Activated T-helper 1 cell treated with Interleukin-2 at 50 U/mL for 16 hours (primary cell): ENCODE results near the gene KSR2.

Experiments used
- DNase-seq: peaks from one replicate; pipeline ENCODE4 v3.0.0-alpha.2; 2020; ENCODE audit warnings: low read depth

KSR2 gene

DNA sequence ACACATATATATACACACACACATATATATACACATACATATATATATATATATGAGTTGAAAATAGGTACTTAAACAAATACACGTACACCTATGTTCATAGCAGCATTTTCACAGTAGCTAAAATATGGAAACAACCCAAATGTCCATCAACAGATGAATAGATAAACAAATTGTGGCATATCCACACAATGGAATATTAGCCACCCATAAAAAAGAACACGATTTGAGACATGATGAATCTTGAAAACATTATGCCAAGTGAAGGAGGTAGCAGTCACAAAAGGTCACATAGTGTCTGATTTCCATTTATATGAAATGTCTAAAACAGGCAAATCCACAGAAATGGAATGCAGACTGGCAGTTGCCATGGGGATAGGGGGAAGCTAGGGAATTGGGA is 276.3 kb downstream of the KSR2 start:
- DNase-seq, result no peak

DNA sequence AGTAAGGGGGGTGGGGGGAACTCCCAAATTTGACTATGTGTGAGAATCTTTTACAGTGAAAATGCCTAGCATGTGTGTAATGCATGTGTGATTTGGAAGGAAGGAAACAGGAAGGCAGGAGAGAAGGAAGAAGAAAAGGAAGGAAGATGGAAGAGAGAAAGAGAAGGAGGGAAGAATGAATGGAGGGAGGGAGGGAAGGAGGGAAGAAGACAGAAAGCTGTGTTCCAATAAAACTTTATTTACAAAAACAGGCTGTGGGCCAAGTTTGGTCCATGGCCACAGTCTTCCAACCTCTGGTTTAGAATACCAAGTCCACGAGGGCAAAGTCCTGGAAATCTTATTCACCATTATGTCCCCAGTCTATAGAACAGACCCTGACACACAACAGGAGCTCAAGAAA is 278.9 kb downstream of the KSR2 start:
- DNase-seq, result no peak

DNA sequence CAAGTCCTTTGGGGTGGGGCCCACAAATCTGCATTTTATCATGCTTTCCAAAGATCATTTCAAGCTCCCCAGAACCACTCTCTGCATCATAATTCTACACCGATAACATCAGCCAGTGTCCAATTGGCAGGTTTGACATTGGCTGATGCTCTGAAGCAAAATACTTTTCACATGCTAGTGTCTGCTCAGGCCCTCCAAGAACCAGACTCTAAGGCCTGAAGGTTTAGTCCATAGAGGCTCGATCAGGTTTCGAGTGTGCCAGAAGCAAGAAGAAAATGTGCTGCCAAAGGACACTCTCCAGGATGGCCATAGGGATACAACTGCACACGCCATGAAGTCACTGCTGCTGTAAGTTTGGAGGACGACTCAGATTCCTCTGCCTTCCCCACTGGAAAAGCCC is 280.3 kb downstream of the KSR2 start:
- no peak for DNase-seq

DNA sequence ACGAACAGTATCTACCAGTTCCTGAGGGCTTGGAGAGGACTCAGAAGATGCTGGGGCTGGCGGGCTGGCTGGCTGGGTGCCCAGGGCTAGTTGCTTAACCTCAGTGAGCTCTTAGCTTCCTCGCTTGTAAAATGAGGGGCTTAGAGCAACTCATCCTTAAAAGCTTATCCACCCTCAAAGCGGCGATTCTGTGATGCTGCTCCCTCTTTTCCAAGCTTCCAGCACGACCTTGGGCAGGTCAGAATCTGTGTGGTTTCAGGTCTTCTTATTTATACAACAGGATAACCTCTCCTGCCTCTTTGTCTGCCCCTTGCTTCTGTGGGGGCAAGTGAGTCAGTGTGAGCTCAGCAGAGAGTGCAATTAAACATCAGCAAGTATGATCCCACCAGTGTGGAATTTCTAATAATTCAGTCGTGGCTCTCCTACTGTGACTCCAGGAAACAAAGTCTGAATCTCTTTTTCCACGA is 281.8 kb downstream of the KSR2 start:
- no peak for DNase-seq

DNA sequence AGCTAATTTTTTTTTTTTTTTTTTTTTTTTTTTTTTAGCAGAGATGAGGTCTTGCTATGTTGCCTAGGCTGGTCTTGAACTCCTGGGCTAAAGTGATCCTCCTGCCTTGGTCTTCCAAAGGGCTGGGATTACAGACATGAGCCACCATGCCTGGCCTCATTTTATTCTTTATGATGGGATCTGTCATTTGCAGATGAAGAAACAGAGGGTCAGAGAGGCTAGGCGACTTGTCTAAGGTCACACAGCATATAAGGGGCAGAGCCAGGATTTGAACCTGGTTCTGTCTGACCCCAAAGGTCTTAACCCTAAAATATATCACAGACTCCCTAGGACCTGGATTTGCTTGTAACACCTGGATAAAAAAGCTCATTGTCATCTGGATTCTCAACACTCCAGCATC is 282.6 kb downstream of the KSR2 start:
- no peak for DNase-seq

DNA sequence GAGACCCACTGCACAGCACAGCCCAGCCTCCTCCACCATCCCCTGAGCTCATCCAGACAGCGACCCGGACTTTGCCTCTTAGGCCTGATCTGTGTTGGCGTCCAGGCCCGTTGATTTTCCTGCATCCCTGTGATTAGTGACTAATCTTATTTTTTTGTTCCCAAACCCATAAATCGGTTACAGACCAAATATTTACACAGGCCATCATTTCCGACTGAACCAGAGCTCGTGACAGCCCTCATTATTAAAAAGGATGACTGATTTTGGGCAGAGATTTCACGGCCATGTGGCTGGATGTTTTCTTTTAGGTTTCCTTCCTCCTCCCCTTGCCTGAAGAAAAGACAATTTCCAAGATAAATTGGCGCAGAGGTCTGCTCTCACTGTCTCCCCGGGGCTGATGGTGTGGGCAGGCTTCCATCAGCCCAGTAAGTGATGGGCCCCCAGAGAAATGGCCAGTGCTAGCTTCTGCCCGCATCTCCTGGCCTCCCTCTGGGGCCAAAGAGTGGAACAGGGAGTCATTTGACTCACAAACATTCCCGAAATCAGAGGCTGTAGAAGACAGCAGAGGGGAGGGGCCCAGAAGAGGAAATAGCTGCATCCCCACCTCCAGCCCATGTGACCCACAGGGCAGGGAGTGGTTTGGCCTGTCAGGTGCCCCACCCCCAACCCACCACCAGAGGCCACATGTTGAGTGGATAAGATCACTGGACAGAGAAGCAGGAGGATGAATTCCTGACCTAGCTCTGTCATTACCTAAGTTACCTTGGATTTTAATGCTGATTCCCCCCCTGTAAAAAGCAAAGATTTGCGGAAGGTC is 283.5 kb downstream of the KSR2 start:
- DNase-seq, result no peak

DNA sequence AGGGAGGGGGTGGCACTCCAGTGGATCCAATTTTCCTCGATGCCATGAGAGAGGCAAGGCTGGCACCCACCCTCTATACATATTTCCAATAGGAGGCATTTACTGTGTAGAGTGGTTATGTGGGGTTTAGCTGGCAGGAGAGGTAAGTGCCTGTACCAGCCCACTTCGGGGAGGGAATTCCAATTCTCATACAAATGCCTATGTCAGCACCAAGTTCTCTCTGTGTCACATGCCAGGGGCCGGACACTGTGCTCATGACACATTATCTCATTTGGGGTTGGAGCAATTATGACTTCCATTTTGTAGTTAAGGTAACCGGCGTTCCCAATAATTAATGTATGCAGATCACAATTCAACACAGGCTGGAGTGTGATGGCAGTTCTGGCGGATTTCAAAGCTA is 284.3 kb downstream of the KSR2 start:
- no peak for DNase-seq

DNA sequence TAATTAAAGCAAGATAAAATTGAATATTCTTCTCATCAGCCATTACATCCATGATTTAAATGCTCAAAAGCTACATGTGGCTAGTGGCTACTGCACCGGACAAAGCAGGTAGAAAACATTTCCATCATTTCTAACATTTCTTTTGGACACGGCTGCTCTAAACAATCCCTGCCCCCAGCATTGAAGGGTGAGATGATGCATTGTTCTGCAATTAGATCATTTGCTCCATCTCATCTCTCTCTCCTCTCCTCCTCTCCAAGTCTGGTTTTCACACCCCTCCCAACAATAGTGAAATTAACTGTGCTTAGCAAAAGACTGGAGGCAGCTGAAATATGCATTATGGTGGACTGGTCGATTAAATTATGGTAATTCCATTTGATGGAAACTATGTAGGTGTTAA is 288.5 kb downstream of the KSR2 start:
- no peak for DNase-seq

DNA sequence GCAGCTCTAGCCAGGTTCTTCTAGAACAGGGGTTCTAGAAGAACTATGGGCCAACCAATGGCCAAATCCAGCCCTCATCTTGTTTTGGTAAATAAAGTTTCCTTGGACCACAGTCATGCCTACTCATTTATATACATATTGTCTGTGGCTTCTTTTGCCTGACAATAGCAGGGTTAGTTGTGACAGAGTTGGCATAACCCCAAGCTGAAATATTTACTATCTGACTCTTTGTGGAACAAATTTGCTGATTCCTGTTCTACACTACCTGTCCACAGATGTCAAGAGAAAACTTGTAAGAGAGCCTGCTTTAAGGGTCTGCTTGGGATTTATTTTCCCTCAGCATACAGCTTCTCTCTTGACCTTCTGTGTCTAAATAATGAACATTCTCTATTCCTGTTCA is 289.0 kb downstream of the KSR2 start:
- no peak for DNase-seq

DNA sequence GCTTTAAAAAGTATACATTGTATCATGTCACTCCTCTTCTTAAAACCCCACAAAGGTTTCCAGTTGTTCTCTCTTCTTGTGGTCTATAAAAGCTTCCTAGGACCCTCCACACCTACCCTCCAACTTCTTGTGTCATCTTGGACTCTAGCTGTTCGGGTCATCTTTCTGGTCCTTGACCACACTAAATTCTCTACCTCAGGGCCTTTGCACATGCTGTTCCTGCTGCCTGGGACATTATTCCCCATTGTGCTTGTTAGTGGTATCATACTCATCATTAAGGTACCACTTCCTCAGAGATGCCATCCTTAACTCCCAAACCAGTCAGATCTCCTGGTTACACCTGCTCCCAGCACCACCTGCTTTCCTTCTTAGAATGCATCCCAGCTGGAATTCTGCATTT is 294.0 kb downstream of the KSR2 start:
- DNase-seq, result no peak

DNA sequence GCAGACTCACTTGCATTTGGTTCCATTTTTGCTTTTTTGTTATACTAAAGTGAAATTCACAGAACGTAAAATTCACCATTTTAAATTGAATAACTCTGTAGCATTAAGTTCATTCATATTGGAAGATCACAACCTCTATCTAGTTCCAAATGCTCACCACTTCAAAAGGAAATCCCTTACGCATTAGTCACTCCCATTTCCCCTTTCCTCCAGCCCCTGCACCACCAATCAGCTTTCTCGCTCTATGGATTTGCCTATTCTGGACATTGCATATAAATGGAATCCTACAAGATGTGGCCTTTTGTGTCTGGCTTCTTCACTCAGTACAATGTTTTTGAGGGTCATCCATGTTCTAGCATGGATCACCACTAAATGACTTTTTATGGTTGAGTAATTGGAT is 294.5 kb downstream of the KSR2 start:
- DNase-seq, result no peak

DNA sequence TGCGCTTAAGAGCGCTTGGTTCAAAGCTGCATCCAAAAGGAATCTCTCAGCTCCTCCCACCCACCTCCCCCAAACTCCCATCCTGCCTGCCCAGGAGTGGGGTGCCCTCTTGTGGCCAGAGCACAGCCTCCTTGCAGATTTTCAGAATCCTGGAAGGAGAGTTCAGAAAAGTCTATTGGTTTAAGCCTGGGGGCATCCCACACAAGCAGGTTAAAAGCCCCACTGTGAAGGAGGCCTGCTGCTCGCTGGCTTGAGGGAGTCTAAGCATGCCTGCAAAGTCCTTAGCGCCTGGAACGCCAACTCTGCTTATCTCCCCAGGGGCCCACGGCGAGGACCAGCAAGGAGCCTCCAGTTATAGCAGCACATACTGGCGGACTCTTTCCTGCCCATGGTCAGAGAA is 297.1 kb downstream of the KSR2 start:
- no peak for DNase-seq

DNA sequence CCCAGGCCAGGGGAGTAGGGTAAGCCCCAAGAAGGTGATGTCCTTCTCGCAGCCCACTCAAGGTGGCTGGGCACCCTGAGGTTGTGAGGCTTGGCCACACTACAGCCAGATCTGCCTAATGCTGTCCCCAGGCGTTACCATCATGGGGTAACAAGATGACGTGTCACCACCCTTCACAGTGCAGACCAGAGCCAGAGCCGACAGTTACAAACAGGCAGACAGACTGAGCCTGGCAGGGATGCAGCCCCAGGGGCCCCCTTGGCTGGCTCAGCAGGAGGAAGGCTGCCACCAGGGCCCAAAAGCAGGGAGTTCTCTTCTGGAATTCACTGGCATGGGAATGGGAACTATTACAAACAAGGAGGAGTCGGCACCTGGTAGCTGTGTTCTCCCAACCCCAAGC is 304.6 kb downstream of the KSR2 start:
- no peak for DNase-seq

DNA sequence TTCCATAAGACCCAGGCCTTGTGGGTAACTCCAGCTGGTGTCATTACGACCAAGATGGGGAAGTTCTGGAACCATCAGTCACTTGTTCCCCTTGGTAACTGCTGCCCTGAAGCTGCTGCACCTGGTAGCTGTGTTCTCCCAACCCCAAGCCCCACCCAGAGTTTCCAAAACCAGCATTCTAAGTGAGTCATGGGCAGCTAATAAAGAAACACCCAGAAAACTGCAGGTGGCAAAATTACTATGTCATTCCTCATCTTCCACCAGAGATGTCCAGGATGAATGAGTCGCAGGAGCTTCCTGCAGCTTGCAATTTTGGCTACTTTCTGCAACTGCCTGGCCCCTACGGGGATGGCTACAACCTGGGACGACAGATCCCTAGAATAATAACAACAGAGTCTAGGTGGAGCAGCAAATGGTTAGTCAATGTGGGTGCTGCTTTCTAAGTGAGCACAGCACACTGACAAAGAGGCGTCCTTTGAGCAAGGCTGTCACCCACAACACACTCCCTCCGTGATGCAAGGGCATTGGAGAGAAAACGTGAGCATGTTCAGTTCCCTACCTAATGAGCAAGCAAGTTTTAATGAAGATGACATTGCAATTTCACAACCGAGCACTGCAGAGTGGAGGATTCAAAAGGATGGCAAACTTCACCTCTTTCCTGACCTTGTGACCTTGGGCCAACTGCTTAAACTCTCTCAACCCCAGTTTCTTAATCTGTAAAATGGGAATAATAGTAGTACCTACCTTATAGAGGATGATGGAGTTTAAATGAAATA is 306.0 kb downstream of the KSR2 start:
- no peak for DNase-seq

DNA sequence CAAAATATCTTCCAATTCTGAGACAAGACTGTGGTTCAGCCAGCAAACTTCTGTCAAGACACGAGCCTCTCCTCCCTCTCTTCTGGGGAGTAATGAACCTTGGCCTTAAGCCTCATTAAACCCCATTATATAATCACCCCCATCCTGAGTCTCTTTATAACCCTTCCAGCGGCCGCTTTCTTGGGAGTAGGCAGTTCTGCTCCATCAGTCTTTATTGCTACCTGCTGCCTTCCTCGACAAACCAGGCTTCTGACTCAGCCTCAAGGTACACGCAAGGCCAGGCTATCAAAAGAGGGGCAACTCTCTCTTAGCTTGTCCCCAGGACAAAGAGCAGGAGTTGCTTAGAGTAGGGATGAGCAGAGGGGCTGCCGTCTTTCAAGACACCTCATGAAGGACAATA is 306.6 kb downstream of the KSR2 start:
- no peak for DNase-seq

DNA sequence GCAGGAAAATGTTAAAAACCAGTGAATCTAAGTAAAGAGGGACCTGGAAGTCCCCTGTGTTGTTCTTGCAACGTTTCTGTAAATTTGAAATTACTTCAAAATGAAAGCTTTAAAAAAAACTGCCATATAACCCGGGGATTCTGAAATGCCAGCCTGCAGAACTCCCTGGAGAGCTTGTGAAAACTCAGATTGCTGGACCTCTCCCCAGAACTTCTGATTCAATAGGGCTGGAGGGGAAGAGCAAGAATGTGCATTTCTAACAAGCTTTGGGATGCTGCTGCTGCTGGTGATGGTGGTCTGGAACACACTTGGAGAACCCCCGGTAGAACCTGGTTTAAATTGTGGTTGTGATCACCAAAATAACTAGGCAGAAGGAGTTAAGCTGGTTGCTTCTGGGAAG is 307.3 kb downstream of the KSR2 start:
- DNase-seq, result no peak

DNA sequence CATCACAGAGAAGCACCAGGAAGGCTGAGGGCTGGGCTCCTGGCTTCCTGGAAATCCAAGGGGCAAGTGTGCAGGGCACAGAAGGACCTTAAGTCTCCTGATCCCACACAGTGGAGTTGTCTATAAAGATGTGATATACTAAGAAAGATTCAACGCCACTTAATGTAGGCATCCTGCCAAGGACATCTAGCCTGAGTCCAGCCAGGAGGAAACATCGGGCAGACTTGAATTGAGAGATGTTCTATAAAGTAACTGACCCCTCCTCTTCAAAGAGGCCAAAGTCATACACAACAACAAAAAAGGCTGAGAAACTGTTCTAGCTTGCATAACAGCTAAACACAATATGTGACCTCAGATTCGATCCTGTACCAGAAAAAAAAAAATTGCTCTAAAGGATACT is 307.9 kb downstream of the KSR2 start:
- no peak for DNase-seq

DNA sequence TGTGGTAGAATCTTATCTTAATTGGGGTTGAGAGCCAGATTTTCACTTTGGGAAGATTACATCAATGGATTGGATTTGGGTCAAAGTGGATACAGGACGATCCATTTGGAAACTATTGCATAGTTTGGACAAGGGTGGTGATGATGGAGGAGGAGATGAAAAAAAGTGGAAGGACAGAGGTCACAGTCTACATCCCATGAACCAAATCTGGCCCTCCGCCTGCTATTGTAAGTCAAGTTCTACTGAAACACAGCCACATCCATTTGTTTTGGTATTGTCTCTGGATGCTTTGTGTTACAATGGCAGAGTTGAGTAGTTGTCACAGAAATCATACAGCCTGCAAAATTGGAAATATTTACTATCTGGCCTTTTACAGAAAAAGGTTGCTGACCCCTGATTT is 310.6 kb downstream of the KSR2 start:
- DNase-seq, result no peak

DNA sequence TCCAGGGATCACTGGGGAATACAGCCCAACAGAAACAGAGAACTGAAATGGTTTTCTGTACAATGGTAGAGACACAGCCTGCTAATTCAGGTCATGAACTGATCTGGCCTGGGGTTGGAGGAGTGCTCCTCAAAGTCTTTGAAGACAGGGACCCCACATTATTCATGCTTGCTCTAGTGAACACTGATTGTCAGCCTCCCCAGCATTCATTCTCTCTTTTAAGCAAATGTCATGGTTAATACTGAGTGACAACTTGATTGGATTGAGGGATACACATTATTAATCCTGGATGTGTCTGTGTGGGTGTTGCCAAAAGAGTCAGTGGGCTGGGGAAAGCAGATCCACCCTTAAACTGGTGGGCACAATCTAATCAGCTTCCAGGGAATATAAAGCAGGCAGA is 319.0 kb downstream of the KSR2 start:
- DNase-seq, result no peak

DNA sequence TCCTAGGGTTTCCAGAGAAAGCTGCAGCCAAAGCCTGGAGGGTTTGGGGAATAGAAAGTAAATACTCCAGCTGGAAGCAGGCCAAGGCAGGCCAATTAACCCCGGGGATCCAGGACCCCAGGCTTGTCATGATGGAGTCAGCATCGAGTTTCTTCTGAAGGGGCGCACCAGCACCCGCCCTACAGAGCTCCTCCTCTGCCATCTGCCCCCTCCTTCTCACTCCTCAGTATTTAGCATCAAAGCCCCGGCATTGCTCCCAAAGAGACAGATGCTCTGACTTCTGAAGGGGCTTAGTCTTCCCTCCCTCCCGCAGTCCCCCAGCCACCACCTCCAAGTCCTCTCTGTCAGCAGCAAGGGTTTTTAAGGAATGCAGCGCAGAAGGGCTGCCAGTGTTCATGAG is 322.3 kb downstream of the KSR2 start:
- no peak for DNase-seq

DNA sequence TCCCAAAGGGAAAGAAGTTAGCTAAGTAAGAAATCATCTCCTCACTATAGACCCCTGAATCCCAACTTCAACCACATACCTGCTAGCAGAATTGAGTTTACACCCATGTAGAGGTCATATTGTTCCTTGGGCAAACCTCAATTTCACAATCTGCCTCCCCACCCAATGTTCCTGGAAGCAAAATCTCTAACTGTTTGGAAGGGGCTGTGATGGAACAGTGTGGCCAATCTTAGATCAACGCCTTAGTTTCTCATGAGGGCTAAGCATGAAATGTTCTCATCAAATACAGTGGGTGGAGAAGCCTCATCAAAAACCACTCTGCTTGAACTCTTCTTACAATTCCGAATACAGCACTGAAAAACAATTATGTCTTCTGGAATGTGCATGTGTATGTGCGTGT is 323.3 kb downstream of the KSR2 start:
- DNase-seq, result no peak

DNA sequence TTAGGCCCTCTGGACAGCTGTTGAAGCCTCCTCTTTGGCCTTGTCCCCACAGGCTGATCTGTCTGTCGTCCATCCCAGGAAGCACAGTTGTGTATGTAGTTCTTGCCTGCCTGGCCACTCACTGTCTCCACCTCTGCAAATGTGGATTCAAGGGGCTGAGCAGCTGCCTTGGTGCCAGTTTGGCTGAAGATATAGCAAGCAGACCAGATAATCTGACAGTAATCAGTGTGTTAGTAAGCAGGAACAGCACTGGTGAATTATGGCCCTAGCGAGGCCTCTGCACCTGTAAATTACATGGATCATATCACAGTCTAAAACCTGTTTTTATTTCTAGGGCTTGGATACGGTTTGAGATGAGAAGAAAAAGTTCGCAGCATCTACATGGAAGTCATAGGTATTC is 324.8 kb downstream of the KSR2 start:
- DNase-seq, result no peak

DNA sequence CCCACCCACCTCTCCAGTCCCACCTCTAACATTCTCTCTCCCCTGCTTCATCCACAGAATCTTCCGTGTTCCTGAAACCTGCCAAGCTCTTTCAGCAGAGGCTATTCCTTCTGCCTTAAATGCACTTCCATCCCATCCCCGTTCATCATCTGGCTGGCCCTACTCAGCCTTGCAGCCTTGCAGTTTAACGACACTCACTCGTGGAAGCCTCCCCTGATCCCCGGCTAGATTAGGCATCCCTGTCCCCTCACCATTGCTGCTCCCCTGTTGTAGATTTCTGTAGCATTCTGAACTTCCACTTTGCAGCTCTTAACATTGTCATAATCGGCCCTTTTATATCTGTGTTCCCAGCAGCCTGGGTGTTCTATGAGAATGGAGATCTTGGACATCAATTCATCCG is 326.9 kb downstream of the KSR2 start:
- no peak for DNase-seq

DNA sequence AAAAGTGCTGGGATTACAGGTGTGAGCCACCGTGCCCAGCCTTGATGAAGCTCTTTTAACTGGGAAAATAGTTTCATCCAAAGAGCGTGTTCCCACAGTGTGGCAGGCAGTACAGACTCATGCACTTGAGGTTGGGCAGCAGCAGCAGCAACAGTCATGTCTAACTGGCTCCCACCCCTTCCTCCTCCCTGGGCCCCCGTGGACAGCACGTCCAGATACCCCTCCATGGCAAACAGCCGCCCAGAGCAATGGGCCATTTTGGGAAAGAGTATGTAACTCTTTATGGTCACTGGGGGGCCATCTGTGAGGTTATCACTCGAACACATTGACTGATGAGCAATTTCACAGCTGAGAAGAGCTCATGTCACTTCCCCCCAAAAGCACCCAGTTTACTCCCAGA is 328.3 kb downstream of the KSR2 start:
- DNase-seq, result no peak
